Progenitor cell of endocrine pancreas (in vitro differentiated cells): ENCODE measurements around the gene OR1L8. TPM values are rescaled to one million over a fixed set of nuclear protein-coding genes. Genes with fewer than 3 reads are reported as not detected.

Source experiments
- DNase-seq: peaks from one replicate; pipeline ENCODE4 v3.0.0; 2021; ENCODE audit warnings: low spot score; ENCODE audit not compliant: unreplicated experiment
- H3K27ac Mint-ChIP-seq: 2 replicates; pipeline ENCODE4 v1.8.0; 2021; ENCODE audit warnings: mild to moderate bottlenecking, moderate library complexity, mixed read lengths
- H3K27me3 Mint-ChIP-seq: 2 replicates; pipeline ENCODE4 v1.8.0; 2021; ENCODE audit warnings: mixed read lengths
- H3K36me3 Mint-ChIP-seq: 2 replicates; pipeline ENCODE4 v1.8.0; 2022; ENCODE audit warnings: mixed read lengths; ENCODE audit not compliant: insufficient read depth
- H3K4me1 Mint-ChIP-seq: 2 replicates; pipeline ENCODE4 v1.8.0; 2021; ENCODE audit warnings: low read depth, mixed read lengths
- H3K4me3 Mint-ChIP-seq: 2 replicates; pipeline ENCODE4 v1.8.0; 2021; ENCODE audit warnings: low read depth, mild to moderate bottlenecking, moderate library complexity, mixed read lengths
- H3K9me3 Mint-ChIP-seq: 2 replicates; pipeline ENCODE4 v1.8.0; 2021; ENCODE audit warnings: low read depth, mixed read lengths
- CTCF ChIP-seq: fragments of 200-600 bp; sonication (generic); IDR thresholded peaks from one replicate; pipeline ENCODE4 v1.5.0; 2021; ENCODE audit warnings: antibody characterized with exemption, mild to moderate bottlenecking; ENCODE audit not compliant: unreplicated experiment
- total RNA-seq: library from RNA; stranded (reverse); gene quantifications from 2 replicates; pipeline ENCODE4 v1.2.1, GENCODE V29; 2021

The OR1L8 gene
- total RNA-seq, 1 donor from 2014 or later = not detected

- no peak for TF ChIP-seq CTCF
- peaks cover 12% of the 10 kb centered on the region for H3K9me3 Mint-ChIP-seq
- no peak overlapping the region for H3K4me3 Mint-ChIP-seq
- no peak overlapping the region for H3K27ac Mint-ChIP-seq
- H3K4me1 Mint-ChIP-seq = no peaks in the 10 kb centered on the region
- peaks cover 31% of the 10 kb centered on the region for H3K27me3 Mint-ChIP-seq
- DNase-seq = no peak
- no peaks in the 10 kb centered on the region for H3K36me3 Mint-ChIP-seq
Observed at GRCh38 chr9:122519376-122519775, 63.8 kb downstream of the OR1L8 start.

DNA sequence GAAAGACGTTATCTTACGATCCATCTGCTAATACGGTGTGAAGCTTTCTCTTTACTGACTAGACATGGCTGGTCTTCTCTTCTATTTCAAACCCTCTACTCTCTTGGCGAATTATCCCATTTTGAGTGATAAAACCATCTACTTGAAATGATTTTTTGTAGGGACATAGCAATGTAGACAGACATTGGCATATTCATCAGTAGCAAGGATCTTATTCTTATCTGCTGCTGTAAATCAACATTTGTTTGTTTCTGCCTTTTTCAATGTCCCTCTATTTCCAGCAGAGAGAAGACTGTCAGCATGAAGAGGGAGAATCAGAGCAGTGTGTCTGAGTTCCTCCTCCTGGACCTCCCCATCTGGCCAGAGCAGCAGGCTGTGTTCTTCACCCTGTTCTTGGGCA is 64.3 kb downstream of the OR1L8 start, which contains the start of gene OR1J4:
TSS of gene OR1J4 (plus strand) at position 301 of the 400 bp plus-strand sequence. CDS start at position 301, 0 bp downstream.
- Mint-ChIP-seq H3K27me3 (peaks cover 33% of the 10 kb centered on the region), H3K9me3 (peaks cover 12% of the 10 kb centered on the region), H3K27ac (no peak within 1 kb of the TSS), H3K4me3 (no peak within 1 kb of the TSS), H3K36me3 (no peaks in the 10 kb centered on the region), H3K4me1 (no peaks in the 10 kb centered on the region)
- TF ChIP-seq CTCF = no peak
- no peak for DNase-seq

- H3K4me3 Mint-ChIP-seq = no peak overlapping the region
- H3K9me3 Mint-ChIP-seq = peaks cover 10% of the 10 kb centered on the region
- H3K36me3 Mint-ChIP-seq = no peaks in the 10 kb centered on the region
- no peak for TF ChIP-seq CTCF
- peaks cover 33% of the 10 kb centered on the region for H3K27me3 Mint-ChIP-seq
- H3K27ac Mint-ChIP-seq = no peak overlapping the region
- DNase-seq = no peak
- no peaks in the 10 kb centered on the region for H3K4me1 Mint-ChIP-seq
Observed at GRCh38 chr9:122518226-122518625, 65.0 kb downstream of the OR1L8 start.

Other genes starting within 250 kb of the OR1L8 start
- gene PTGS1, start 212.4 kb downstream of the OR1L8 start, total RNA-seq = 0.07 and 0.22 TPM in 2 replicates
- not detected in 2 replicates for gene OR1J1, start 105.5 kb downstream of the OR1L8 start, total RNA-seq
- not detected in 2 replicates for gene OR1J2, start 72.6 kb downstream of the OR1L8 start, total RNA-seq
- not detected in 2 replicates for gene OR1J4, start 64.2 kb downstream of the OR1L8 start, total RNA-seq
- gene OR1N1, start 56.1 kb downstream of the OR1L8 start, total RNA-seq = not detected in 2 replicates
- gene OR1N2, start 30.3 kb downstream of the OR1L8 start, total RNA-seq = not detected in 2 replicates
- not detected in 2 replicates for gene OR1Q1, start 31.4 kb upstream of the OR1L8 start, total RNA-seq
- not detected in 2 replicates for gene OR1B1, start 74.2 kb upstream of the OR1L8 start, total RNA-seq
- not detected in 2 replicates for gene OR1L1, start 78.3 kb upstream of the OR1L8 start, total RNA-seq
- not detected in 2 replicates for gene OR1L3, start 91.7 kb upstream of the OR1L8 start, total RNA-seq
- not detected in 2 replicates for gene OR1L4, start 140.6 kb upstream of the OR1L8 start, total RNA-seq
- not detected in 2 replicates for gene OR1L6, start 158.9 kb upstream of the OR1L8 start, total RNA-seq
- not detected in 2 replicates for gene OR5C1, start 205.5 kb upstream of the OR1L8 start, total RNA-seq
- gene OR1K1, start 216.7 kb upstream of the OR1L8 start, total RNA-seq = not detected in 2 replicates
- gene PDCL, start 245.2 kb upstream of the OR1L8 start, total RNA-seq = 31.2 and 33.3 TPM in 2 replicates